NT2/D1 (cell line): Measurements from ENCODE around the gene GJA3.

ENCODE experiments used
- SUZ12 ChIP-seq: IDR thresholded peaks from 2 replicates; pipeline ENCODE4 v1.6.1; 2011; ENCODE audit not compliant: insufficient read length, insufficient read depth; ENCODE audit errors: extremely low read depth
- ZNF274 ChIP-seq: IDR thresholded peaks from 2 replicates; pipeline ENCODE4 v1.6.1; 2011; ENCODE audit warnings: mild to moderate bottlenecking, low read depth, low read length

DNA sequence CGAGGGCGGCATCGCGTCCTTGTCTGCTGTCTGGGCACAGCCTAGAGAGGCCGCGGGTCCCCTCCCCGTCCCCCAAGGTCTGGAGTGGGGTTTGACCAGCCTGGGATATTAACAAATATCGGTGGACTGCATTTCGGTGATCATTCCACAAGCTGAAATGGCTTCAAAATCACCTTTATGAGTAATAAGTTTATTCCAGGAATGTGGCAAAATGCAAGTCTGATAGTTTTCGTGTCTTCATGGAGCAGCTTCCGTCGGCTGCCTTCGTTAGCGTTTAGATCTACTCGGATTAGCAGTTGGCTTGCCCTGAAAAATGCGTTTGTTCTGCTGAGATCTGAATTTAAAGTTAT, 1.1 kb upstream of the GJA3 start:
- TF ChIP-seq SUZ12 (no peak), ZNF274 (no peak)
